Tibial nerve (tissue), 4 donors: ENCODE results near the gene METTL15. TPM values are rescaled to one million over a fixed set of nuclear protein-coding genes. Genes with fewer than 3 reads are reported as not detected.
"Not testable (repeated sequence)": the region's sequence is repeated elsewhere in the genome, so short reads cannot be mapped to it uniquely, and the experiment has no call there.

Experiments
- DNase-seq, 2 donors: peaks; one replicate each; pipeline ENCODE4 v3.0.0-alpha.2; 2019; ENCODE audit warnings: low spot score in 2 of 2
- H3K27ac ChIP-seq, 4 donors: fragments of 200-600 bp; sonication (generic) in 3 of 4; one replicate each; pipeline ENCODE4 v1.5.1; 2017 to 2019; ENCODE audit warnings: mild to moderate bottlenecking in 1 of 4
- H3K27me3 ChIP-seq, 2 donors: fragments of 200-600 bp; sonication (generic) in 1 of 2; one replicate each; pipeline versions ENCODE4 v1.5.1 to v1.6.0; 2017 to 2019
- H3K36me3 ChIP-seq, 3 donors: fragments of 200-600 bp; sonication (generic); one replicate each; pipeline ENCODE4 v1.5.1; 2018 to 2019
- H3K4me1 ChIP-seq, 4 donors: fragments of 200-600 bp; sonication (generic) in 3 of 4; one replicate each; pipeline ENCODE4 v1.5.1; 2017 to 2019
- H3K4me3 ChIP-seq, 4 donors: fragments of 200-600 bp; sonication (generic) in 3 of 4; one replicate each; pipeline ENCODE4 v1.5.1; 2017 to 2019; ENCODE audit warnings: mild to moderate bottlenecking in 1 of 4, moderate library complexity in 1 of 4
- H3K9me3 ChIP-seq, 4 donors: fragments of 200-600 bp; sonication (generic) in 3 of 4; one replicate each; pipeline ENCODE4 v1.5.1; 2017 to 2019
- EP300 ChIP-seq, 2 donors: sonication (generic); formaldehyde crosslinking; IDR thresholded peaks; one replicate each; pipeline ENCODE4 v1.6.1; 2017; ENCODE audit warnings: antibody characterized with exemption in 2 of 2, mild to moderate bottlenecking in 1 of 2
- POLR2A ChIP-seq, 2 donors: fragments of 450-650 bp; IDR thresholded peaks; one replicate each; pipeline ENCODE4 v1.6.1; 2017; ENCODE audit warnings: antibody characterized with exemption in 2 of 2, mild to moderate bottlenecking in 2 of 2, moderate library complexity in 2 of 2
- WGBS, 2 donors: methylation state at CpG; one replicate each; pipeline ENCODE4 v1.1.5; 2018; 5-methylcytosine and 5-hydroxymethylcytosine counted together
- total RNA-seq, 4 donors: library from RNA; depleted of rRNA; stranded (reverse); fragments of >200 nt; gene quantifications; one replicate each; pipeline ENCODE4 v1.1.0, GENCODE V29; 2016
- TF ChIP-seq, protein P1 (sequence below), 5 experiments: fragments of 200-600 bp in 3 of 5; fragments of 450-650 bp in 2 of 5; sonication (generic) in 3 of 5; IDR thresholded peaks; one replicate each; pipeline ENCODE4 v1.5.1; 2016 to 2019; ENCODE audit warnings: antibody characterized with exemption in 5 of 5, mild to moderate bottlenecking in 3 of 5, moderate library complexity in 2 of 5

The METTL15 gene
- total RNA-seq, 4 donors from 2014 or later: 8.7 to 14.4 (median 11.7) TPM

DNA sequence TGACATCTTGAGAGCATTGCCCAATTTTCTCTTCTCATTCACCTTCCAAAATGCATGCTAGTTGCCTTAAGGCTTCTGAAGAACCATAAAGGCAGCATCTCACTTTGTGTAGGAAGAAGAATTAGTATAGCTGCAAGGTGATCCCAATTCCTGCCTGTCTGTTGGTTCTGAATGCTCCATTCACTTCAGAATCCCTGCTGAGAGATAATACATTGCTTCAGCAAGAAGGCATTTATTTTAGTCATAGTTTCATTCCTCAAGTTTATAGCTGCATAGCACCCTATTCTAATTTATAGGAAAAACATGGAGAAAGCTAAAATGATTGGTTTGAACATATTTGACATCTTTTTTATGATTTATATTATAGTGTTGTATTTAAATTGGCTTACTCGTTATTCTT lies 181.3 kb downstream of the METTL15 start:
- Histone ChIP-seq H3K36me3 (peaks cover 0 to 22% (median 0%) of the 10 kb centered on the region in 3 donors), H3K27me3 (no peaks in the 10 kb centered on the region), H3K4me3 (no peak overlapping the region), H3K27ac (no peak overlapping the region), H3K9me3 (no peaks in the 10 kb centered on the region), H3K4me1 (no peaks in the 10 kb centered on the region)
- TF ChIP-seq EP300 (IDR thresholded peaks at IDR 0.05) (no peak), POLR2A (IDR thresholded peaks at IDR 0.05) (no peak)
- TF ChIP-seq, protein P1, sequence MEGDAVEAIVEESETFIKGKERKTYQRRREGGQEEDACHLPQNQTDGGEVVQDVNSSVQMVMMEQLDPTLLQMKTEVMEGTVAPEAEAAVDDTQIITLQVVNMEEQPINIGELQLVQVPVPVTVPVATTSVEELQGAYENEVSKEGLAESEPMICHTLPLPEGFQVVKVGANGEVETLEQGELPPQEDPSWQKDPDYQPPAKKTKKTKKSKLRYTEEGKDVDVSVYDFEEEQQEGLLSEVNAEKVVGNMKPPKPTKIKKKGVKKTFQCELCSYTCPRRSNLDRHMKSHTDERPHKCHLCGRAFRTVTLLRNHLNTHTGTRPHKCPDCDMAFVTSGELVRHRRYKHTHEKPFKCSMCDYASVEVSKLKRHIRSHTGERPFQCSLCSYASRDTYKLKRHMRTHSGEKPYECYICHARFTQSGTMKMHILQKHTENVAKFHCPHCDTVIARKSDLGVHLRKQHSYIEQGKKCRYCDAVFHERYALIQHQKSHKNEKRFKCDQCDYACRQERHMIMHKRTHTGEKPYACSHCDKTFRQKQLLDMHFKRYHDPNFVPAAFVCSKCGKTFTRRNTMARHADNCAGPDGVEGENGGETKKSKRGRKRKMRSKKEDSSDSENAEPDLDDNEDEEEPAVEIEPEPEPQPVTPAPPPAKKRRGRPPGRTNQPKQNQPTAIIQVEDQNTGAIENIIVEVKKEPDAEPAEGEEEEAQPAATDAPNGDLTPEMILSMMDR (IDR thresholded peaks at IDR 0.05): no peak
- WGBS, 2 donors: 86 to 90% methylated on average over 1 of the region's 1 CpG
- DNase-seq: no peak

DNA sequence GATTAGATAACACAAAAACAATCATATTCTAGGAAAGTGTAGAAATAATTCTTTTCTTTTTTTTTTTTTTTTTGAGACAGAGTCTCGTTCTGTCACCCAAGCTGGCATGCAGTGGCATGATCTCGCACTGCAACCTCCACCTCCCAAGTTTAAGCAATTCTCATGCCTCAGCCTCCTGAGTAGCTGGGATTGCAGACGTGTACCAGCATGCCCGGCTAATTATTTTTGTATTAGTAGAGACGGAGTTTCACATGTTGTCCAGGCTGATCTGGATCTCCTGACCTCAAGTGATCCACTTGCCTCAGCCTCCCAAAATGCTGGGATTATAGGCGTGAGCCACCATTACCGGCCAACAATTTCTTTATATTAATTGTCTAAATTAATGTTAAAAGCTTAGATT lies 182.8 kb downstream of the METTL15 start:
- H3K4me3 ChIP-seq, H3K9me3 ChIP-seq, H3K27ac ChIP-seq, DNase-seq, H3K27me3 ChIP-seq, H3K4me1 ChIP-seq: not testable (repeated sequence)
- 90 to 92% methylated on average over 7 of the region's 7 CpGs for WGBS, 2 donors
- H3K36me3 ChIP-seq: peaks cover 0 to 22% (median 0%) of the 10 kb centered on the region in 3 donors

DNA sequence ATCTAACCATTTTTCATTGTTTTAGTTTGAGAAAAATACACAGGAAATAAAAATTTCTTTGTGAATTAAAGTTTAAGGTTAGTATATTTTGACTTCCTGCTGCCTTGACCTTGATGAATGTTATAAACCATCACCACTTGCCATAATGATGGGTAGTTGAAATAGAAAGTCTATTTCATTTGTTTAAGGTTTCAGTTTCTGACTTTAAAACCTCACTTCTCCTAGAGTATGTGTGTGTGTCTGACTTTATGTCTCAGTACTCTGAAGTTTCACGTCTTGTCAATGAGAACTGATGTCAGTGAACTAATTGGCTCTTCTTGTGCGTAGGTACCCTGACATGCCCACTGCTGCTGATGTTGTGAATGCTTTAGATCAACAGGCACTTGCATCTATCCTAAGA lies 188.2 kb downstream of the METTL15 start:
- DNase-seq: no peak
- WGBS, 2 donors: 92 to 96% methylated on average over 2 of the region's 2 CpGs
- Histone ChIP-seq H3K27me3 (no peaks in the 10 kb centered on the region), H3K9me3 (no peaks in the 10 kb centered on the region), H3K27ac (no peak overlapping the region), H3K4me1 (no peaks in the 10 kb centered on the region), H3K4me3 (no peak overlapping the region), H3K36me3 (peaks cover 0 to 35% (median 0%) of the 10 kb centered on the region in 3 donors)
- TF ChIP-seq POLR2A (IDR thresholded peaks at IDR 0.05) (no peak), EP300 (IDR thresholded peaks at IDR 0.05) (no peak)
- TF ChIP-seq, protein P1 (IDR thresholded peaks at IDR 0.05): no peak

DNA sequence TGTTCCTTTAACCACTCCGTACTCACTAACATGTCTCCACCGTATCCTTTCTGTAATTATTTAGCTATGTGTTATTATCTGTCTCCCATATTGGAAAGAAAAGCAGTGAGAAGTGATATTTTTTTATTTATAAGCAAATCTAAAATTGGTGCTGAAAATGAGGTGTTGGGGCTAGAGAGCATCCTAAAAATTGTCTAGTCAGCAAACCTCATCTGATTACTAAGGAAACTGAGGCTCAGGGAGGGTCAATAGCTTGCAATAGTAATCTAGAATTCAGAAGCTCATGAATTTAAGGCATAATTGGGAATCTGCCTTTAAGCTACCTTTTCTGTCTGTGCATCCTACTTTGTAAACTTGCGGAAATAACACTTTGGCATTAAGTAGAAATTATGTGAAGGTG lies 190.0 kb downstream of the METTL15 start:
- peaks cover 0 to 35% (median 0%) of the 10 kb centered on the region in 3 donors for H3K36me3 ChIP-seq
- H3K4me1 ChIP-seq: no peaks in the 10 kb centered on the region
- TF ChIP-seq POLR2A (IDR thresholded peaks at IDR 0.05) (no peak), EP300 (IDR thresholded peaks at IDR 0.05) (no peak)
- TF ChIP-seq, protein P1 (IDR thresholded peaks at IDR 0.05): no peak
- 92 to 95% methylated on average over 3 of the region's 3 CpGs for WGBS, 2 donors
- DNase-seq: no peak
- no peaks in the 10 kb centered on the region for H3K9me3 ChIP-seq
- no peaks in the 10 kb centered on the region for H3K27me3 ChIP-seq
- H3K27ac ChIP-seq: no peak overlapping the region
- no peak overlapping the region for H3K4me3 ChIP-seq

DNA sequence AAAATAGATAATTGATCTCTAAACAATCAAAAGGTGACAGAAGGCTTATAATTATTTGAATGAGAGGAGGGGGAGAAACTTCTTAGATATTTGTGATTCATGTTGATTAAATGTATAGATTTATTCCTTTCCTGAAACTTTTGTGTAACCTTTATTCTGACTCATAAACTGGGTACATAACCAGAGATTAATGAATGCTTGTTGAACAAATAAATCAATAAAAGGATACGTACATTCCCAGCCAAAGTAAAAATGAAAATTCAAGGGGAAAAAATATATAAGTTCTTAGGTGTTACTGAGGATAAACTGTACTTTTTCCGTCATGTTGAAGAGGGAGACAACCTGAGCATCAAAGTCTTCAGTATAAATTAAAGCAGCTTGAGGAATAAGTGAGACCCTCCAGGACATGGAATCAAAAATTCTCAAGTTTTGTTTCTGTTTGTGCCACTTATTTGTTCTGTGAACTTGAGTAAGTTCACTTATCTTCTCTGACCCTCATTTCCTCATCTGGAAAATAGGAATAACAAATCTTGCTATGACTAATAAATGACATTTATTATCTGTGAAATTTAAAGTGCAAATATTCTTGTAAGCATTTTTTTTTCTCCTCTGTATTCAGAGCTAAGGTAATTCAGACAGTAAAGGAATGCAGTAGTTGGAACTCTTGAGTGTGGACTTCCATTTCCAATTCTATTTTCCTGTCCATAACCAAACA lies 195.4 kb downstream of the METTL15 start:
- no peaks in the 10 kb centered on the region for H3K4me1 ChIP-seq
- peaks cover 0 to 34% (median 0%) of the 10 kb centered on the region in 3 donors for H3K36me3 ChIP-seq
- no peak overlapping the region for H3K4me3 ChIP-seq
- no peak overlapping the region for H3K27ac ChIP-seq
- H3K27me3 ChIP-seq: no peaks in the 10 kb centered on the region
- WGBS, 2 donors: 83 to 89% methylated on average over 2 of the region's 2 CpGs
- no peak for DNase-seq
- H3K9me3 ChIP-seq: no peaks in the 10 kb centered on the region
- TF ChIP-seq, protein P1 (IDR thresholded peaks at IDR 0.05): no peak
- TF ChIP-seq POLR2A (IDR thresholded peaks at IDR 0.05) (no peak), EP300 (IDR thresholded peaks at IDR 0.05) (no peak)
